K562 (cell line): ENCODE results near the gene USH2A. TPM values are rescaled to one million over a fixed set of nuclear protein-coding genes. Genes with fewer than 3 reads are reported as not detected.

Experiments
- ATAC-seq: fragments of 200-7000 bp; cut with Tn5 transposase; 3 replicates; pipeline ENCODE4 v1.9.1; 2020; ENCODE audit warnings: moderate library complexity
- BruUV-seq: library from RNA; stranded (reverse); fragments of 400-500 nt; replicated peaks from 2 replicates; lab custom pipeline; 2021; lab: Mats Ljungman, UMichigan
- CTCF ChIA-PET: fragments of 300-600 bp; formaldehyde crosslinking; extraction: SDS; loops from one replicate; lab custom pipeline; 2021; ENCODE audit warnings: low intra/inter-chr PET ratio; lab: Yijun Ruan, JAX
- POLR2A ChIA-PET: fragments of 300-600, 350-650 bp; sonication (Branson Sonifier 250); formaldehyde crosslinking; extraction: SDS; loops from one replicate; lab custom pipeline; 2021; ENCODE audit warnings: antibody characterized with exemption, inconsistent platforms; lab: Yijun Ruan, JAX
- DNase-seq, 4 experiments: peaks; one replicate each; pipeline versions ENCODE4 v3.0.0 to v3.0.0-alpha.2; 2011 to 2018; ENCODE audit warnings: low spot score in 3 of 4, mixed read lengths in 3 of 4; ENCODE audit errors: extremely low read depth in 1 of 4
- FAIRE-seq: peaks from 2 replicates; lab custom pipeline; 2011; peaks lifted over from hg19 to GRCh38; lab: Jason Lieb, UNC
- H2AFZ ChIP-seq: 2 replicates; pipeline ENCODE4 v1.6.0; 2011; ENCODE audit warnings: low read depth, low read length, control low read depth, inconsistent platforms
- H3K27ac ChIP-seq: fragments of 200-600 bp; 3 replicates; pipeline ENCODE4 v1.8.0; 2011; ENCODE audit warnings: low read depth, mild to moderate bottlenecking, control low read depth, inconsistent platforms, low read length, moderate library complexity, mixed read lengths; ENCODE audit errors: extremely low read depth
- H3K27me3 ChIP-seq, 2 experiments: fragments of 300-600 bp in 1 of 2; 2 replicates in 1 of 2; 3 replicates in 1 of 2; pipeline versions ENCODE4 v1.6.0 to v1.8.0; 2011; ENCODE audit warnings: inconsistent platforms in 2 of 2, low read length in 2 of 2, mild to moderate bottlenecking in 1 of 2, mixed read lengths in 1 of 2, moderate library complexity in 1 of 2; ENCODE audit not compliant: control insufficient read depth in 2 of 2, insufficient read depth in 2 of 2
- H3K36me3 ChIP-seq: fragments of 300-600 bp; 3 replicates; pipeline ENCODE4 v1.8.0; 2011; ENCODE audit warnings: mild to moderate bottlenecking, low read length, inconsistent platforms; ENCODE audit not compliant: control insufficient read depth, insufficient read depth
- H3K4me1 ChIP-seq, 2 experiments: fragments of 200-600 bp in 1 of 2; replicated peaks in 1 of 2; 2 replicates in 1 of 2; 3 replicates in 1 of 2; pipeline versions ENCODE4 v1.5.1 to v1.8.0; 2011; ENCODE audit warnings: inconsistent platforms in 2 of 2, low read length in 2 of 2, mild to moderate bottlenecking in 1 of 2, mixed read lengths in 1 of 2, moderate library complexity in 1 of 2; ENCODE audit not compliant: control insufficient read depth in 2 of 2, insufficient read depth in 2 of 2
- H3K4me2 ChIP-seq: 2 replicates; pipeline ENCODE4 v1.6.1; 2011; ENCODE audit warnings: low read length, control low read depth, inconsistent platforms, mixed read lengths; ENCODE audit not compliant: insufficient read depth
- H3K4me3 ChIP-seq: fragments of 200-600 bp; sonication (generic), shearing (Covaris generic); 2 replicates; pipeline ENCODE4 v1.5.1; 2016; ENCODE audit warnings: control low read depth, inconsistent platforms
- H3K79me2 ChIP-seq: fragments of 200-600 bp; 3 replicates; pipeline ENCODE4 v1.8.0; 2011; ENCODE audit warnings: low read length, inconsistent platforms; ENCODE audit not compliant: control insufficient read depth, insufficient read depth
- H3K9ac ChIP-seq, 2 experiments: 2 replicates each; pipeline versions ENCODE4 v1.6.0 to v1.6.1; 2011; ENCODE audit warnings: low read depth in 2 of 2, low read length in 2 of 2, control low read depth in 1 of 2, inconsistent platforms in 1 of 2, mild to moderate bottlenecking in 1 of 2, mixed read lengths in 1 of 2; ENCODE audit not compliant: insufficient read depth in 1 of 2
- H3K9me1 ChIP-seq: one replicate; pipeline ENCODE4 v1.6.0; 2011; ENCODE audit warnings: inconsistent platforms, mild to moderate bottlenecking, low read length, moderate library complexity; ENCODE audit not compliant: control insufficient read depth, insufficient read depth
- H3K9me3 ChIP-seq: replicated peaks from 2 replicates; pipeline ENCODE4 v1.5.1; 2011; ENCODE audit warnings: low read depth, low read length, inconsistent platforms; ENCODE audit not compliant: control insufficient read depth, insufficient read depth
- H4K20me1 ChIP-seq: replicated peaks from 2 replicates; pipeline ENCODE4 v1.6.1; 2011; ENCODE audit warnings: low read length, inconsistent platforms, mixed read lengths; ENCODE audit not compliant: control insufficient read depth, insufficient read depth
- ESRRA ChIP-seq: fragments of 450-650 bp; IDR thresholded peaks from 2 replicates; pipeline ENCODE4 v1.6.1; 2014; ENCODE audit warnings: low read depth, mild to moderate bottlenecking, moderate library complexity, borderline replicate concordance
- ETS1 ChIP-seq: conservative IDR thresholded peaks from 2 replicates; pipeline ENCODE4 v1.6.1; 2011; ENCODE audit warnings: low read depth, mild to moderate bottlenecking, low read length; ENCODE audit not compliant: control insufficient read depth
- FOXA1 ChIP-seq: fragments of 450-650 bp; IDR thresholded peaks from 2 replicates; pipeline ENCODE4 v1.6.1; 2016; ENCODE audit warnings: mild to moderate bottlenecking, borderline replicate concordance
- HDAC8 ChIP-seq: fragments of 450-650 bp; IDR thresholded peaks from 2 replicates; pipeline ENCODE4 v1.6.1; 2016; ENCODE audit warnings: mild to moderate bottlenecking, missing genetic modification characterization, moderate library complexity, missing compliant biosample characterization
- HNRNPK ChIP-seq: fragments of 200-400 bp; formaldehyde crosslinking; IDR thresholded peaks from one replicate; pipeline ENCODE4 v1.6.1; 2018; ENCODE audit warnings: mild to moderate bottlenecking, low read depth, low read length; ENCODE audit not compliant: poor library complexity, severe bottlenecking
- KAT7 ChIP-seq: sonication (generic); formaldehyde crosslinking; IDR thresholded peaks from 2 replicates; pipeline ENCODE4 v1.8.0; 2022; ENCODE audit warnings: missing genetic modification reagents, mild to moderate bottlenecking, borderline replicate concordance
- MYC ChIP-seq, 2 experiments: fragments of 250-450 bp in 1 of 2; sonication (Bioruptor Pico) in 1 of 2; IDR thresholded peaks; 2 replicates each; pipeline versions ENCODE4 v1.5.1 to v1.6.1; 2012 to 2021; ENCODE audit warnings: low read depth in 2 of 2, borderline replicate concordance in 1 of 2, improper control_type of control experiment in 1 of 2, low read length in 1 of 2, mild to moderate bottlenecking in 1 of 2, moderate library complexity in 1 of 2
- NRF1 ChIP-seq, 2 experiments: fragments of 450-650 bp; IDR thresholded peaks in 1 of 2; conservative IDR thresholded peaks in 1 of 2; 2 replicates each; pipeline ENCODE4 v1.6.1; 2014; ENCODE audit warnings: mild to moderate bottlenecking in 2 of 2
- SMAD2 ChIP-seq: fragments of 150-350 bp; IDR thresholded peaks from 2 replicates; pipeline ENCODE4 v1.6.1; 2014; ENCODE audit warnings: low read depth, mild to moderate bottlenecking, low read length
- TSHZ1 ChIP-seq: fragments of 250-450 bp; sonication (Bioruptor Pico); IDR thresholded peaks from 2 replicates; pipeline ENCODE4 v1.4.0; 2020; ENCODE audit warnings: mild to moderate bottlenecking, moderate library complexity
- ZBTB1 ChIP-seq: sonication (generic); formaldehyde crosslinking; IDR thresholded peaks from 2 replicates; pipeline ENCODE4 v1.8.1; 2023; ENCODE audit warnings: missing genetic modification reagents, low read depth, mild to moderate bottlenecking, borderline replicate concordance
- ZNF780A ChIP-seq: fragments of 250-450 bp; sonication (Bioruptor Pico); IDR thresholded peaks from 2 replicates; pipeline ENCODE4 v1.5.0; 2021; ENCODE audit warnings: mild to moderate bottlenecking
- ZSCAN29 ChIP-seq: fragments of 450-650 bp; IDR thresholded peaks from 2 replicates; pipeline ENCODE4 v1.6.1; 2017
- WGBS: fragments of 100-300 bp; shearing (Covaris generic); methylation state at CpG from one replicate; pipeline ENCODE4 v1.1.6; 2016; ENCODE audit warnings: low coverage, mixed read lengths; ENCODE audit not compliant: insufficient coverage; ENCODE audit errors: missing lambda C conversion rate; 5-methylcytosine and 5-hydroxymethylcytosine counted together
- in situ Hi-C: fragments of 300-500 bp; cut with MboI; formaldehyde crosslinking; loops from 4 replicates; pipeline ENCODE4 v1.15.0; 2018; ENCODE audit warnings: inconsistent platforms, mixed read lengths
- intact Hi-C: fragments of 100-400 bp; cut with micrococcal nuclease; formaldehyde crosslinking; loops from 2 replicates; pipeline ENCODE4 v1.14.2; 2022
- polyA plus RNA-seq, 8 experiments: library from polyadenylated mRNA; depleted of rRNA in 4 of 8; stranded (reverse) in 5 of 8; unstranded in 3 of 8; fragments of >200 nt; fragmentation: Nextera tagmentation in 2 of 8; fragmentation: Illumina TruSeq in 1 of 8; extraction: Ambion mirVana in 2 of 8; extraction: Trizol in 1 of 8; gene quantifications; 2 replicates each; pipeline versions ENCODE4 v1.2.1 to v1.2.3, GENCODE V29; 2011 to 2014; ENCODE audit warnings: inconsistent platforms in 1 of 8, missing spikeins in 1 of 8
- total RNA-seq, 7 experiments: library from RNA; depleted of rRNA in 6 of 7; stranded (reverse); fragments of >200 nt in 6 of 7; fragmentation: Illumina TruSeq in 2 of 7; extraction: Trizol in 2 of 7; gene quantifications; 2 replicates each; pipeline versions ENCODE4 v1.2.1 to v1.2.3, GENCODE V29; 2011 to 2021; ENCODE audit warnings: low replicate concordance in 1 of 7

The USH2A gene
- total and polyA plus RNA-seq, 9 of the 15 experiments (the other 6 are each of a cell fraction or from before 2014, with no cell fraction given) = under 0.01 TPM; not detected in 7

DNA sequence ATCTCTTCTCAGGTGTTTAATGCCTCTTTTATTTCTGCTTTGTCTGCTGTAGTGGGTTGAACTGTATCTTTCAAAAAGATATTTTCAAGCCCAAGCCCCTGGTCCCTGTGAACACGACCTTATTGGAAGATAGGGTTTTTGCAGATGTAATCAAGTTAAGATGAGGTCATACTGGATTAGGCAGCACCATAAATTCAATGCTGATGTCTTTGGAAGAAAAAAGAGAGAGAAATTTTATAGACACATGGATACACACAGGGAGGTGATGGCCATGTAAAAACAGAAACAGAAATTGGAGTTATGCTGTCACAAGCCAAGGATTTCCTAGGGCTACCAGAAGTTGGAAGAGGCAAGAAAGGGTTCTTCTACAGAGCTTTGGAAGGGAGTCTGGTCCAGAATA, 554.7 kb downstream of the USH2A start (continued):
- TF ChIP-seq MYC (IDR thresholded peaks at IDR 0.05; ENCODE audit: low read depth, low read length) = no peak
- no peak for TF ChIP-seq MYC (CRISPR knock-in tag; IDR thresholded peaks at IDR 0.05; ENCODE audit: borderline replicate concordance, low read depth)
- no peak for TF ChIP-seq SMAD2

- no peak overlapping the region for H3K4me3 ChIP-seq
- in situ Hi-C loops = no loop called here
- no peak overlapping the region for H3K4me2 ChIP-seq
- WGBS = 0% methylated on average over 3 of the region's 3 CpGs
- H3K27ac ChIP-seq = no peak overlapping the region
- H4K20me1 ChIP-seq = no peaks in the 10 kb centered on the region
- no peak for FAIRE-seq
- intact Hi-C loops = no loop called here
- POLR2A ChIA-PET = no interaction called here
- H3K27me3 ChIP-seq = no peaks in the 10 kb centered on the region
- DNase-seq = no peak
- H3K9me3 ChIP-seq = no peaks in the 10 kb centered on the region; the same call in 1 of the 2 replicates
- BruUV-seq = no TSS peak
- ATAC-seq = no peak
- H3K79me2 ChIP-seq = no peaks in the 10 kb centered on the region
- no peaks in the 10 kb centered on the region for H3K36me3 ChIP-seq
- H2AFZ ChIP-seq = no peak overlapping the region
- H3K9ac ChIP-seq = no peak overlapping the region
- H3K9me1 ChIP-seq = no peaks in the 10 kb centered on the region
- no peaks in the 10 kb centered on the region for H3K4me1 ChIP-seq
- CTCF ChIA-PET = no interaction called here
- TF ChIP-seq HNRNPK (no peak), ZSCAN29 (no peak), KAT7 (no peak), ETS1 (no peak), TSHZ1 (CRISPR knock-in tag) (no peak), ESRRA (no peak), ZBTB1 (no peak), HDAC8 (no peak), FOXA1 (no peak), ZNF780A (CRISPR knock-in tag) (no peak), NRF1 (conservative IDR thresholded peaks at IDR 0.05 in 1 of 2, IDR thresholded peaks at IDR 0.05 in 1 of 2) (no peak)
These were observed 558.2 kb downstream of the USH2A start for GRCh38 chr1:215865060-215865459.
